ENCODE results near the gene NDC80. TPM values are rescaled to one million over a fixed set of nuclear protein-coding genes. Genes with fewer than 3 reads are reported as not detected.

NDC80 gene
- total RNA-seq, 3 donors from 2014 or later (not counting 1 experiment from before 2014, with no cell fraction given), result 3.4 to 6.5 (median 5.5) TPM

DNA sequence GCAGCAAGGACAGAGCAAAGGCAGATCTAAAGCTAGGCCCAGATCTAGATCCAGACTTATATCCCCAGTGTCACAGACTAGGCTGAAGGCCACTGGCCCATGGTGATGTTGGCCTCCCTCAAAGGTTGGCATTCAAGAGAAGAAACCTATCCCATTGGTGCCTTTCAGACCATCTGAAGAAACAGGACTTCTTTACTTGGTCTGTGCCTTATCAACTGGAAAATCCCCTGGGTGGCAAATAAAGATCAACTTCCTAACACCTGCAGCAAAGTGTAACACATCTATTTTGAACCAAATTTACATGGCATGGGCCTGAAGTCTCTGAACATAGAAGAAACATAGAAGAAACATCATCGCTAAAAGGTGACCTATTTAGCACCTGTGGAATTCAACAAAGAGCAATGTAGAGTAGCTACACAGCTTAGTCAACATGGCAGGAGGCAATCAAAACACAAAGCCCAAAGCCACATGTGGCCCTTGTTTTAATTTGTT is 35.9 kb upstream of the NDC80 start:
- intact Hi-C loops (cut with micrococcal nuclease), result no loop called here
- no peak for ATAC-seq
- no peaks in the 10 kb centered on the region for H3K36me3 Mint-ChIP-seq

DNA sequence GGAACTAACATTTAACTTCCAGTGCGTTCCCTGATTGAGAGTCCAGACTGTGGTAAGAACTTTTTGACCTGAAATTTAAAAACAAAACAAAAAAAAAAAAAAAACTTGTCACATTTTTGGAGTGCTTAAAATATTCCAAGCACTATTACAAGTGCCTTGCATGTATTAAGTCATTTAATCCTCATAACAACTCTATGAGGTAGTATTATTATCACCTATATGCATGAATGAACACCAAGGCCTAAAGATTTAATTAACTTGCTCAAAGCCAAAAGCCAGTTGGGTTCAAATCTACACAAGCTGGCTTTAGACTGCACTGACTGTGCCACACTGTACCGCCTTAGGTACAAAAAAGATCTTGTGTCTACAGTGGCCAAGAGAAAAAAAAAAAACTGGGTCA is 35.3 kb upstream of the NDC80 start:
- Histone ChIP-seq H3K27me3 (ENCODE audit: control insufficient read depth, insufficient read depth, low read length) (no peaks in the 10 kb centered on the region), H3K9me3 (ENCODE audit: control insufficient read depth, insufficient read depth, low read length) (no peaks in the 10 kb centered on the region), H3K4me1 (ENCODE audit: control insufficient read depth, insufficient read depth, low read length) (no peaks in the 10 kb centered on the region), H3K36me3 (ENCODE audit: control insufficient read depth, insufficient read depth, low read length) (peaks cover 10% of the 10 kb centered on the region), H3K27ac (ENCODE audit: low read length) (no peak overlapping the region), H3K4me3 (ENCODE audit: low read length) (no peak overlapping the region)
- DNase-seq (no peak), ATAC-seq (no peak)
- Mint-ChIP-seq H3K9me3 (no peaks in the 10 kb centered on the region), H3K4me3 (no peak overlapping the region), H3K27ac (no peak overlapping the region), H3K4me1 (no peaks in the 10 kb centered on the region), H3K36me3 (no peaks in the 10 kb centered on the region), H3K27me3 (ENCODE audit: low read depth in 2 of 2) (no peaks in the 10 kb centered on the region)
- intact Hi-C loops (cut with micrococcal nuclease), result no loop called here
- 93% methylated on average over 2 of the region's 2 CpGs for WGBS (ENCODE audit: insufficient coverage)
- TF ChIP-seq, protein P1, sequence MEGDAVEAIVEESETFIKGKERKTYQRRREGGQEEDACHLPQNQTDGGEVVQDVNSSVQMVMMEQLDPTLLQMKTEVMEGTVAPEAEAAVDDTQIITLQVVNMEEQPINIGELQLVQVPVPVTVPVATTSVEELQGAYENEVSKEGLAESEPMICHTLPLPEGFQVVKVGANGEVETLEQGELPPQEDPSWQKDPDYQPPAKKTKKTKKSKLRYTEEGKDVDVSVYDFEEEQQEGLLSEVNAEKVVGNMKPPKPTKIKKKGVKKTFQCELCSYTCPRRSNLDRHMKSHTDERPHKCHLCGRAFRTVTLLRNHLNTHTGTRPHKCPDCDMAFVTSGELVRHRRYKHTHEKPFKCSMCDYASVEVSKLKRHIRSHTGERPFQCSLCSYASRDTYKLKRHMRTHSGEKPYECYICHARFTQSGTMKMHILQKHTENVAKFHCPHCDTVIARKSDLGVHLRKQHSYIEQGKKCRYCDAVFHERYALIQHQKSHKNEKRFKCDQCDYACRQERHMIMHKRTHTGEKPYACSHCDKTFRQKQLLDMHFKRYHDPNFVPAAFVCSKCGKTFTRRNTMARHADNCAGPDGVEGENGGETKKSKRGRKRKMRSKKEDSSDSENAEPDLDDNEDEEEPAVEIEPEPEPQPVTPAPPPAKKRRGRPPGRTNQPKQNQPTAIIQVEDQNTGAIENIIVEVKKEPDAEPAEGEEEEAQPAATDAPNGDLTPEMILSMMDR (IDR thresholded peaks at IDR 0.05), result no peak

More for the DNA sequence above, 35.9 kb upstream of the NDC80 start:
- Mint-ChIP-seq H3K27me3 (ENCODE audit: low read depth in 2 of 2) (no peaks in the 10 kb centered on the region), H3K27ac (no peak overlapping the region), H3K4me1 (no peaks in the 10 kb centered on the region), H3K9me3 (no peaks in the 10 kb centered on the region), H3K4me3 (no peak overlapping the region)
- Histone ChIP-seq H3K9me3 (ENCODE audit: control insufficient read depth, insufficient read depth, low read length) (no peaks in the 10 kb centered on the region), H3K36me3 (ENCODE audit: control insufficient read depth, insufficient read depth, low read length) (peaks cover 10% of the 10 kb centered on the region), H3K4me1 (ENCODE audit: control insufficient read depth, insufficient read depth, low read length) (no peaks in the 10 kb centered on the region), H3K27ac (ENCODE audit: low read length) (no peak overlapping the region), H3K27me3 (ENCODE audit: control insufficient read depth, insufficient read depth, low read length) (no peaks in the 10 kb centered on the region), H3K4me3 (ENCODE audit: low read length) (no peak overlapping the region)
- WGBS (ENCODE audit: insufficient coverage), result 86% methylated on average over 1 of the region's 1 CpG
- TF ChIP-seq, protein P1 (IDR thresholded peaks at IDR 0.05), result no peak
- DNase-seq, result no peak

DNA sequence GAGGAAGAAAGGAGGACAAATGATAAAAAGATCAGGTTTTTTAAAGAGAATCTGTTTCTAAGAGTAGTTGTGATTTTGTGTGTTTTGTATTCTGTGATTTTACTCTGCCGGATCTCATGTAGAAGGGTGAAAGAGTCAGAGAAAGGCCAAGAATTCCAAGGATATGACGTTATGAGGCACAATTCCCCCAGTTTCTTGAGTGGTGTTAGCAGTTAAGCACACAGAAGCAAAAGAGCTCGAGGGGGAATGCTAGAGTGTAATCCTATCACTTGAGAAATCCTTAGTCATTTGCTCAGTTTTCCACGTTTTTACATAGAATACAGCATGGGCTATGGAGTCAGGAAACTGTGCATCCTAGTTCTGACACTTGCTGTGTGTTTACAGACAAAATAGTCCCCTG is 34.9 kb upstream of the NDC80 start:
- Histone ChIP-seq H3K4me3 (ENCODE audit: low read length) (no peak overlapping the region), H3K9me3 (ENCODE audit: control insufficient read depth, insufficient read depth, low read length) (no peaks in the 10 kb centered on the region), H3K27ac (ENCODE audit: low read length) (no peak overlapping the region), H3K4me1 (ENCODE audit: control insufficient read depth, insufficient read depth, low read length) (no peaks in the 10 kb centered on the region), H3K27me3 (ENCODE audit: control insufficient read depth, insufficient read depth, low read length) (no peaks in the 10 kb centered on the region), H3K36me3 (ENCODE audit: control insufficient read depth, insufficient read depth, low read length) (peaks cover 10% of the 10 kb centered on the region)
- intact Hi-C loops (cut with micrococcal nuclease), result no loop called here
- H3K4me3 Mint-ChIP-seq, result no peak overlapping the region
- DNase-seq (no peak), ATAC-seq (no peak)
- no peaks in the 10 kb centered on the region for H3K36me3 Mint-ChIP-seq
- whole genome bisulfite sequencing (ENCODE audit: insufficient coverage), result 92% methylated on average over 4 of the region's 4 CpGs
- H3K27me3 Mint-ChIP-seq (ENCODE audit: low read depth in 2 of 2), result no peaks in the 10 kb centered on the region
- no peaks in the 10 kb centered on the region for H3K9me3 Mint-ChIP-seq
- H3K4me1 Mint-ChIP-seq, result no peaks in the 10 kb centered on the region
- TF ChIP-seq, protein P1 (IDR thresholded peaks at IDR 0.05), result no peak
- H3K27ac Mint-ChIP-seq, result no peak overlapping the region

DNA sequence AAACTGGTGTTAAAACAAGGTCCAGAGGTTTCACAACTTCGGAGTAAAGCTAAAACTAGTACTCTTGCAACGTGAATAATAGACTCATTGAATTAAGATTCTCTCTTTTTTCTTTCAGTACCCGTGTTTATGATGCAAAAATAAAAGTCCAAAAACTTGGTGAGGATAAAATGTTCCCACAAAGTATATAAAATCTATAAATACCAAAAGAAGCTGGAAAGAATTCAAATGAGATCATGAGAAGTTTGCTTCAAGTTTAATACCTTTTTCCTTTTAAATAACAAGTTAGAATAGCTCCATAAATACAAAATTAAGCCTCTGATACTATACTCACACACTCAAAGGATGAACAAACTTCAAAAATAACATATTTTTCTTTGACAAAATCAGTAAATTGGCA is 34.1 kb upstream of the NDC80 start:
- no peaks in the 10 kb centered on the region for H3K4me1 Mint-ChIP-seq
- ATAC-seq, result no peak
- no peaks in the 10 kb centered on the region for H3K36me3 Mint-ChIP-seq
- Histone ChIP-seq H3K27ac (ENCODE audit: low read length) (no peak overlapping the region), H3K27me3 (ENCODE audit: control insufficient read depth, insufficient read depth, low read length) (no peaks in the 10 kb centered on the region), H3K4me1 (ENCODE audit: control insufficient read depth, insufficient read depth, low read length) (no peaks in the 10 kb centered on the region), H3K9me3 (ENCODE audit: control insufficient read depth, insufficient read depth, low read length) (no peaks in the 10 kb centered on the region), H3K36me3 (ENCODE audit: control insufficient read depth, insufficient read depth, low read length) (peaks cover 10% of the 10 kb centered on the region), H3K4me3 (ENCODE audit: low read length) (no peak overlapping the region)
- intact Hi-C loops (cut with micrococcal nuclease), result no loop called here
- H3K4me3 Mint-ChIP-seq, result no peak overlapping the region
- H3K9me3 Mint-ChIP-seq, result no peaks in the 10 kb centered on the region
- DNase-seq, result no peak
- TF ChIP-seq, protein P1 (IDR thresholded peaks at IDR 0.05), result no peak
- no peaks in the 10 kb centered on the region for H3K27me3 Mint-ChIP-seq (ENCODE audit: low read depth in 2 of 2)
- WGBS (ENCODE audit: insufficient coverage), result 100% methylated on average over 1 of the region's 3 CpGs
- no peak overlapping the region for H3K27ac Mint-ChIP-seq
